Uterus (tissue), 2 donors: ENCODE measurements around the gene CCDC69.
A peak's percentile ranks its signal among the peaks of the same experiment; 100 is the strongest.

Experiments used
- POLR2A ChIP-seq, 2 donors: fragments of 450-650 bp; IDR thresholded peaks; one replicate each; pipeline ENCODE4 v1.6.1; 2016; ENCODE audit warnings: antibody characterized with exemption in 2 of 2, mild to moderate bottlenecking in 1 of 2, moderate library complexity in 1 of 2
- TF ChIP-seq, protein P1 (sequence below), 4 experiments: fragments of 200-600 bp in 2 of 4; fragments of 450-650 bp in 2 of 4; sonication (generic) in 2 of 4; IDR thresholded peaks; one replicate each; pipeline ENCODE4 v1.5.1; 2016 to 2019; ENCODE audit warnings: antibody characterized with exemption in 4 of 4, mild to moderate bottlenecking in 2 of 4, moderate library complexity in 1 of 4

DNA sequence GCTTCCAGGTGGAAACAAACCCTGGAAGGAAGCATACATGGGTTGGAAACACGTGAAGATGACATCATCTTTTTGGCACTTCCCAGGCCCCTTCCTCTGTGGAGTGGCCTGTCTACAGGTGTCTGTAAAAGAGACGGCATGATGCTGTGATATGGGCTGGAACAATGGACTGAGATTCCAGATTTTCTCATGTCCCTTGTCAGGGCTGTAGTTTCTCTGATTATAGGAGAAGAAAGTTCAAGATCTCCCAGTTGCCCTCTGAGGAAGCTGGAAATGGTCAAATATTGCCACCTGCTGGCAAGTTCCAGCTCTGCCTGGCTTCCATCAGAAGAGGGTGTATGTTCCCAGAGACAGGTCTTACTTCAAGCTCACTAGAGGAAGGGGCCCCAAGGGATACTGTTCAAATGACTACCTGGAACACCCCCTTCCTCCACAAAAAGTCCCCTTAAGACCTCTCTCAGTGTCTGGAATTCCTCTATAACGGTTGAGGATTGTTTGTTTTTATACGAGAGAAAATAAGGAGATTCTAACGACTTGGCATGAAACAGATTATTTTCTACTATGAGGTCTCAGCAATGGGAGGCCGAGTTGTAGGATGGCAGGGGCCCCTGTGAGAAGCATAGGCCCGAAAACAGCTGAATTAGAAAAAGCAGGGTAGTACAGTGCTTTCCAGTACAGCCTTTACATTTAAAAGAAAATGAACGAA, 59.1 kb downstream of the CCDC69 start:
- TF ChIP-seq, protein P1, sequence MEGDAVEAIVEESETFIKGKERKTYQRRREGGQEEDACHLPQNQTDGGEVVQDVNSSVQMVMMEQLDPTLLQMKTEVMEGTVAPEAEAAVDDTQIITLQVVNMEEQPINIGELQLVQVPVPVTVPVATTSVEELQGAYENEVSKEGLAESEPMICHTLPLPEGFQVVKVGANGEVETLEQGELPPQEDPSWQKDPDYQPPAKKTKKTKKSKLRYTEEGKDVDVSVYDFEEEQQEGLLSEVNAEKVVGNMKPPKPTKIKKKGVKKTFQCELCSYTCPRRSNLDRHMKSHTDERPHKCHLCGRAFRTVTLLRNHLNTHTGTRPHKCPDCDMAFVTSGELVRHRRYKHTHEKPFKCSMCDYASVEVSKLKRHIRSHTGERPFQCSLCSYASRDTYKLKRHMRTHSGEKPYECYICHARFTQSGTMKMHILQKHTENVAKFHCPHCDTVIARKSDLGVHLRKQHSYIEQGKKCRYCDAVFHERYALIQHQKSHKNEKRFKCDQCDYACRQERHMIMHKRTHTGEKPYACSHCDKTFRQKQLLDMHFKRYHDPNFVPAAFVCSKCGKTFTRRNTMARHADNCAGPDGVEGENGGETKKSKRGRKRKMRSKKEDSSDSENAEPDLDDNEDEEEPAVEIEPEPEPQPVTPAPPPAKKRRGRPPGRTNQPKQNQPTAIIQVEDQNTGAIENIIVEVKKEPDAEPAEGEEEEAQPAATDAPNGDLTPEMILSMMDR (IDR thresholded peaks at IDR 0.05): peak; percentile 87 to 94 (median 88)
- TF ChIP-seq POLR2A (IDR thresholded peaks at IDR 0.05): no peak
